Activated naive CD8-positive, alpha-beta T cell treated with anti-CD3 and anti-CD28 coated beads, Interleukin-2, amount 50 U/mL, for 16 hours (primary cell): ENCODE results near the gene SPACA7.

ENCODE experiments used
- DNase-seq: peaks from one replicate; pipeline ENCODE4 v3.0.0-alpha.2; 2020; ENCODE audit warnings: low read depth, low spot score

The SPACA7 gene

GRCh38 chr13:112447761-112448603, 71.8 kb downstream of the SPACA7 start:
- DNase-seq, result no peak

- DNase-seq, result no peak
Observed at GRCh38 chr13:112448621-112449544, 72.7 kb downstream of the SPACA7 start.

- DNase-seq, result no peak
Observed at GRCh38 chr13:112449545-112449930, 73.4 kb downstream of the SPACA7 start.

- no peak for DNase-seq
Observed at GRCh38 chr13:112450118-112450903, 74.2 kb downstream of the SPACA7 start.

GRCh38 chr13:112450904-112451240, 74.7 kb downstream of the SPACA7 start:
- no peak for DNase-seq

GRCh38 chr13:112451512-112452379, 75.6 kb downstream of the SPACA7 start:
- DNase-seq, result no peak

GRCh38 chr13:112452380-112453206, 76.4 kb downstream of the SPACA7 start:
- no peak for DNase-seq

GRCh38 chr13:112453207-112453829, 77.2 kb downstream of the SPACA7 start:
- no peak for DNase-seq

- DNase-seq, result no peak
Observed at GRCh38 chr13:112453874-112454647, 77.9 kb downstream of the SPACA7 start.

- no peak for DNase-seq
Observed at GRCh38 chr13:112454648-112455334, 78.6 kb downstream of the SPACA7 start.

- DNase-seq, result no peak
Observed at GRCh38 chr13:112455476-112456059, 79.4 kb downstream of the SPACA7 start.

GRCh38 chr13:112456138-112457056, 80.2 kb downstream of the SPACA7 start:
- no peak for DNase-seq

GRCh38 chr13:112457081-112457480, 80.9 kb downstream of the SPACA7 start:
- DNase-seq, result no peak

- DNase-seq, result no peak
Observed at GRCh38 chr13:112457485-112457884, 81.3 kb downstream of the SPACA7 start.

GRCh38 chr13:112462408-112462807, 86.3 kb downstream of the SPACA7 start:
- DNase-seq, result no peak

GRCh38 chr13:112464720-112465119, 88.6 kb downstream of the SPACA7 start:
- DNase-seq, result no peak
